IMR-90 (cell line): Measurements from ENCODE around the gene MYO9B. TPM values are rescaled to one million over a fixed set of nuclear protein-coding genes. Genes with fewer than 3 reads are reported as not detected.

Experiments
- ATAC-seq: fragments of 200-7000 bp; cut with Tn5 transposase; 2 replicates; pipeline ENCODE4 v1.9.1; 2020; ENCODE audit warnings: low read depth, mild to moderate bottlenecking, moderate library complexity
- BruUV-seq: library from RNA; stranded (reverse); fragments of 400-500 nt; replicated peaks from 2 replicates; lab custom pipeline; 2021; lab: Mats Ljungman, UMichigan
- CTCF ChIA-PET: fragments of 300-600 bp; formaldehyde crosslinking; extraction: SDS; loops from one replicate; lab custom pipeline; 2021; ENCODE audit warnings: antibody characterized with exemption; lab: Yijun Ruan, JAX
- POLR2A ChIA-PET: fragments of 300-600 bp; sonication (Branson Sonifier 250); formaldehyde crosslinking; loops from one replicate; lab custom pipeline; 2022; ENCODE audit warnings: antibody characterized with exemption; ENCODE audit not compliant: unreplicated experiment; lab: Charles Lee
- DNase-seq: peaks from one replicate; pipeline ENCODE4 v3.0.0; 2013
- H2AFZ ChIP-seq: replicated peaks from 2 replicates; pipeline ENCODE3; 2013; ENCODE audit warnings: low read length, mild to moderate bottlenecking; ENCODE audit not compliant: poor library complexity
- H2AK5ac ChIP-seq: 2 replicates; pipeline ENCODE4 v1.6.1; 2013; ENCODE audit warnings: low read depth, low read length, inconsistent platforms
- H2AK9ac ChIP-seq: replicated peaks from 2 replicates; pipeline ENCODE3; 2013; ENCODE audit warnings: mild to moderate bottlenecking, low read depth, low read length, moderate library complexity; ENCODE audit not compliant: poor library complexity
- H2BK120ac ChIP-seq: 2 replicates; pipeline ENCODE4 v1.6.1; 2013; ENCODE audit warnings: low read depth, low read length, inconsistent platforms
- H2BK15ac ChIP-seq: 3 replicates; pipeline ENCODE4 v1.6.1; 2013; ENCODE audit warnings: low read depth, low read length, inconsistent platforms
- H2BK20ac ChIP-seq: 2 replicates; pipeline ENCODE4 v1.6.1; 2013; ENCODE audit warnings: low read depth, mild to moderate bottlenecking, inconsistent platforms, low read length, moderate library complexity
- H2BK5ac ChIP-seq: 2 replicates; pipeline ENCODE4 v1.6.1; 2013; ENCODE audit warnings: mild to moderate bottlenecking, low read depth, low read length, inconsistent platforms; ENCODE audit not compliant: poor library complexity, severe bottlenecking
- H3K14ac ChIP-seq: replicated peaks from 2 replicates; pipeline ENCODE4 v1.6.1; 2013; ENCODE audit warnings: low read depth, low read length, inconsistent platforms
- H3K18ac ChIP-seq: 2 replicates; pipeline ENCODE4 v1.6.1; 2013; ENCODE audit warnings: low read depth, low read length, control low read depth
- H3K23ac ChIP-seq: 2 replicates; pipeline ENCODE4 v1.6.1; 2013; ENCODE audit warnings: low read depth, low read length, inconsistent platforms
- H3K27ac ChIP-seq: 2 replicates; pipeline ENCODE4 v1.5.1; 2013; ENCODE audit warnings: mild to moderate bottlenecking, control low read depth, low read length; ENCODE audit not compliant: insufficient read depth
- H3K27me3 ChIP-seq: 2 replicates; pipeline ENCODE4 v1.6.1; 2013; ENCODE audit warnings: low read length; ENCODE audit not compliant: control insufficient read depth, insufficient read depth
- H3K36me3 ChIP-seq: 2 replicates; pipeline ENCODE4 v1.6.1; 2013; ENCODE audit warnings: low read length, mixed read lengths; ENCODE audit not compliant: control insufficient read depth, insufficient read depth
- H3K4ac ChIP-seq: 2 replicates; pipeline ENCODE4 v1.6.1; 2013; ENCODE audit warnings: low read depth, low read length, inconsistent platforms
- H3K4me1 ChIP-seq: 2 replicates; pipeline ENCODE4 v1.6.1; 2013; ENCODE audit warnings: low read length, mixed read lengths; ENCODE audit not compliant: control insufficient read depth, insufficient read depth
- H3K4me2 ChIP-seq: 2 replicates; pipeline ENCODE4 v1.6.1; 2013; ENCODE audit warnings: low read depth, mild to moderate bottlenecking, control low read depth, low read length, moderate library complexity
- H3K4me3 ChIP-seq: 2 replicates; pipeline ENCODE4 v1.5.1; 2013; ENCODE audit warnings: low read depth, mild to moderate bottlenecking, control low read depth, low read length, moderate library complexity; ENCODE audit not compliant: insufficient read depth
- H3K56ac ChIP-seq: 2 replicates; pipeline ENCODE4 v1.6.1; 2013; ENCODE audit warnings: low read length, inconsistent platforms; ENCODE audit not compliant: insufficient read depth; ENCODE audit errors: extremely low read depth
- H3K79me1 ChIP-seq, 2 experiments: 2 replicates each; pipeline ENCODE4 v1.6.1; 2013; ENCODE audit warnings: low read length in 2 of 2, inconsistent platforms in 1 of 2, low read depth in 1 of 2
- H3K9ac ChIP-seq: 2 replicates; pipeline ENCODE4 v1.6.1; 2013; ENCODE audit warnings: low read depth, low read length, control low read depth
- H3K9me1 ChIP-seq: 2 replicates; pipeline ENCODE4 v1.6.1; 2013; ENCODE audit warnings: low read length, inconsistent platforms; ENCODE audit not compliant: insufficient read depth
- H3K9me3 ChIP-seq: 2 replicates; pipeline ENCODE4 v1.6.1; 2013; ENCODE audit warnings: low read length; ENCODE audit not compliant: control insufficient read depth, insufficient read depth
- H4K20me1 ChIP-seq: 2 replicates; pipeline ENCODE4 v1.6.1; 2013; ENCODE audit warnings: low read length, inconsistent platforms; ENCODE audit not compliant: insufficient read depth
- H4K5ac ChIP-seq: 2 replicates; pipeline ENCODE4 v1.6.1; 2013; ENCODE audit warnings: mild to moderate bottlenecking, low read depth, low read length, control low read depth
- H4K8ac ChIP-seq, 2 experiments: 2 replicates each; pipeline ENCODE4 v1.6.1; 2013; ENCODE audit warnings: low read depth in 2 of 2, low read length in 2 of 2, control low read depth in 1 of 2, inconsistent platforms in 1 of 2
- H4K91ac ChIP-seq: 2 replicates; pipeline ENCODE4 v1.6.1; 2013; ENCODE audit warnings: low read depth, low read length, inconsistent platforms; ENCODE audit not compliant: insufficient read depth
- CEBPB ChIP-seq: IDR thresholded peaks from 2 replicates; pipeline ENCODE4 v1.6.1; 2012; ENCODE audit warnings: low read depth, low read length, improper control_type of control experiment
- MAFK ChIP-seq: IDR thresholded peaks from 2 replicates; pipeline ENCODE4 v1.6.1; 2012; ENCODE audit warnings: low read depth, low read length, improper control_type of control experiment
- RAD21 ChIP-seq: IDR thresholded peaks from 2 replicates; pipeline ENCODE4 v1.6.1; 2012; ENCODE audit warnings: low read length, improper control_type of control experiment
- RFX5 ChIP-seq: IDR thresholded peaks from 2 replicates; pipeline ENCODE4 v1.8.0; 2012; ENCODE audit warnings: low read depth, mild to moderate bottlenecking, low read length, moderate library complexity
- SMC3 ChIP-seq: fragments of 150-350 bp; IDR thresholded peaks from 2 replicates; pipeline ENCODE4 v1.6.1; 2016; ENCODE audit warnings: low read depth, mild to moderate bottlenecking, antibody characterized with exemption, low read length, moderate library complexity
- whole genome bisulfite sequencing, 2 experiments: methylation state at CpG; one replicate each; pipeline versions ENCODE4 v1.1.5 to v1.1.7; 2013; ENCODE audit warnings: missing lambda C conversion rate in 2 of 2; ENCODE audit not compliant: insufficient read length in 1 of 2; ENCODE audit errors: extremely low coverage in 2 of 2; 5-methylcytosine and 5-hydroxymethylcytosine counted together
- dilution Hi-C: fragments of 300-500 bp; cut with HindIII; formaldehyde crosslinking; loops from one replicate; pipeline ENCODE4 v1.14.3; 2018; ENCODE audit warnings: low sequenced_read_pairs; ENCODE audit not compliant: unreplicated experiment
- in situ Hi-C: fragments of 300-500 bp; cut with MboI; formaldehyde crosslinking; loops from 3 replicates; pipeline ENCODE4 v1.14.3; 2019; ENCODE audit warnings: low sequenced_read_pairs, inconsistent platforms, mixed read lengths
- intact Hi-C: fragments of 100-400 bp; cut with micrococcal nuclease; formaldehyde crosslinking; loops from 2 replicates; pipeline ENCODE4 v1.10.0; 2022
- polyA plus RNA-seq, 3 experiments: library from polyadenylated mRNA; depleted of rRNA; stranded (reverse); fragments of >200 nt; gene quantifications; 2 replicates each; pipeline ENCODE4 v1.2.3, GENCODE V29; 2012; ENCODE audit warnings: low replicate concordance in 1 of 3
- total RNA-seq: library from RNA; depleted of rRNA; stranded (reverse); fragments of >200 nt; gene quantifications from 2 replicates; pipeline ENCODE4 v1.2.3, GENCODE V29; 2012

Gene MYO9B
- total and polyA plus RNA-seq, 2 of the 4 experiments (the other 2 are of a cell fraction): 61.8 to 77.8 TPM

- TF ChIP-seq CEBPB (no peak), RFX5 (no peak), RAD21 (peak; percentile 41; the same call in 1 of the 2 replicates), MAFK (peak; percentile 8; the same call in 1 of the 2 replicates)
Observed at GRCh38 chr19:17135001-17135853, 59.6 kb downstream of the MYO9B start (continued).

GRCh38 chr19:17136021-17136420 lies 60.4 kb downstream of the MYO9B start:
- intact Hi-C loops: no loop called here
- H2AFZ ChIP-seq: peak overlapping the region; percentile 92
- no peaks in the 10 kb centered on the region for H3K27me3 ChIP-seq
- WGBS, 2 experiments: 38% methylated on average over 2 of the region's 9 CpGs; no CpG with 5 or more reads in 1 of the 2 experiments
- H3K4me3 ChIP-seq: no peak overlapping the region
- H2BK120ac ChIP-seq: peak overlapping the region; percentile 92
- no peak overlapping the region; the same call in 1 of the 2 replicates for H3K4me2 ChIP-seq
- peak overlapping the region; percentile 53 for H3K18ac ChIP-seq
- peaks cover 16% of the 10 kb centered on the region for H4K20me1 ChIP-seq
- peak overlapping the region; percentile 82 for H2AK9ac ChIP-seq
- BruUV-seq: no TSS peak
- H3K14ac ChIP-seq: peak overlapping the region; percentile 93
- H3K9me1 ChIP-seq: peaks cover 7% of the 10 kb centered on the region; the same call in 1 of the 2 replicates
- peak overlapping the region; percentile 73 for H2BK20ac ChIP-seq
- H3K79me1 ChIP-seq: peaks cover 30 to 68% of the 10 kb centered on the region in 2 experiments
- peaks cover 2% of the 10 kb centered on the region; the same call in 1 of the 2 replicates for H3K36me3 ChIP-seq
- peak overlapping the region; percentile 95 for H2AK5ac ChIP-seq
- peak overlapping the region; percentile 95 for H3K23ac ChIP-seq
- DNase-seq: no peak
- peak overlapping the region; percentile 77 for H2BK5ac ChIP-seq
- dilution Hi-C loops: no loop called here
- H4K8ac ChIP-seq: peak overlapping the region; percentile 72 to 97; a peak in 3 of 4 replicates
- ATAC-seq: peak; percentile 4
- peaks cover 11% of the 10 kb centered on the region for H3K4me1 ChIP-seq
- TF ChIP-seq SMC3: no peak
- H4K5ac ChIP-seq: peak overlapping the region; percentile 21
- ChIA-PET CTCF (interaction anchor here (0.5 kb wide), 1 partner anchor 34 kb away, joined by 4 read pairs; no protein-coding TSS in a partner anchor), POLR2A (no interaction called here)
- in situ Hi-C loops: no loop called here
- peak overlapping the region; percentile 89 for H3K56ac ChIP-seq
- peak overlapping the region; percentile 79 for H4K91ac ChIP-seq
- peak overlapping the region; percentile 64; the same call in 2 of the 3 replicates for H2BK15ac ChIP-seq
- H3K9ac ChIP-seq: peak overlapping the region; percentile 48
- H3K4ac ChIP-seq: peak overlapping the region; percentile 92
- H3K9me3 ChIP-seq: no peaks in the 10 kb centered on the region
- peak overlapping the region; percentile 76 for H3K27ac ChIP-seq
